Stomach (tissue), 4 donors: Measurements from ENCODE around the gene INTS14.

Source experiments
- CTCF ChIP-seq, 7 experiments: fragments of 450-650 bp in 4 of 7; fragments of 200-600 bp in 3 of 7; sonication (generic) in 3 of 7; IDR thresholded peaks; one replicate each; pipeline ENCODE4 v1.5.1; 2016 to 2019; ENCODE audit warnings: antibody characterized with exemption in 7 of 7, control low read depth in 2 of 7, mild to moderate bottlenecking in 1 of 7
- POLR2AphosphoS5 ChIP-seq, 3 donors: sonication (generic); formaldehyde crosslinking; IDR thresholded peaks; one replicate each; pipeline ENCODE4 v1.6.1; 2016; ENCODE audit warnings: antibody characterized with exemption in 3 of 3

GRCh38 chr15:65611888-65612615 is 1.1 kb upstream of the INTS14 start:
- no peak for TF ChIP-seq CTCF (IDR thresholded peaks at IDR 0.05)
- no peak for TF ChIP-seq POLR2AphosphoS5 (IDR thresholded peaks at IDR 0.05)
